Activated naive CD4-positive, alpha-beta T cell treated with anti-CD3 and anti-CD28 coated beads, Interleukin-2, amount 50 U/mL, for 24 hours (primary cell): ENCODE data around the gene SPATA32.

ENCODE experiments used
- H3K27ac Mint-ChIP-seq: one replicate; pipeline ENCODE4 v1.8.0; 2021; ENCODE audit warnings: mild to moderate bottlenecking, mixed read lengths
- H3K27me3 Mint-ChIP-seq: one replicate; pipeline ENCODE4 v1.8.0; 2021; ENCODE audit warnings: mixed read lengths
- H3K36me3 Mint-ChIP-seq: one replicate; pipeline ENCODE4 v1.8.0; 2021; ENCODE audit warnings: mixed read lengths
- H3K4me1 Mint-ChIP-seq: one replicate; pipeline ENCODE4 v1.8.0; 2021; ENCODE audit warnings: mixed read lengths
- H3K4me3 Mint-ChIP-seq: one replicate; pipeline ENCODE4 v1.8.0; 2021; ENCODE audit warnings: mild to moderate bottlenecking, mixed read lengths
- H3K9me3 Mint-ChIP-seq: one replicate; pipeline ENCODE4 v1.8.0; 2021; ENCODE audit warnings: mixed read lengths

SPATA32 gene

DNA sequence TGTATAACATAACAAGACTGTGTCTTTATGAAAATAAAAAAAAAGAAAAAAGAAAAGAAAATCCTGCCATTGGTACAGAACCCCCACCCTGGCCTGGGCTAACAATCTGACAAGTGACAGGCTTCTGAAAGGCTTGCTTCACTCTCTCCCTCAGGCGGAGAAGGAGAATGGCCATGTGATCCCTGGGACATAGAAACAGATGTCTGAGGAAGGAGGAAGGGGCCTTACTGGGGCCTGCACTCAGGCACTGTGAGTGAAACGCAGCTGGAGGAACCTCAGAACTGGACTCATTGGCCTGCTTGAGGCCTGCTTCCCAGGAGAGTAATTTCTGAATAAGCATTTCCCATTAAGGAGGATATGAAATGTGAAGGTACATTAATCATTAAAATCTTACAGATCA lies 37.5 kb upstream of the SPATA32 start:
- Mint-ChIP-seq H3K27me3 (no peaks in the 10 kb centered on the region), H3K36me3 (peaks cover 3% of the 10 kb centered on the region), H3K4me3 (no peak overlapping the region), H3K27ac (peak overlapping the region; percentile 62), H3K4me1 (peaks cover 82% of the 10 kb centered on the region), H3K9me3 (no peaks in the 10 kb centered on the region)

DNA sequence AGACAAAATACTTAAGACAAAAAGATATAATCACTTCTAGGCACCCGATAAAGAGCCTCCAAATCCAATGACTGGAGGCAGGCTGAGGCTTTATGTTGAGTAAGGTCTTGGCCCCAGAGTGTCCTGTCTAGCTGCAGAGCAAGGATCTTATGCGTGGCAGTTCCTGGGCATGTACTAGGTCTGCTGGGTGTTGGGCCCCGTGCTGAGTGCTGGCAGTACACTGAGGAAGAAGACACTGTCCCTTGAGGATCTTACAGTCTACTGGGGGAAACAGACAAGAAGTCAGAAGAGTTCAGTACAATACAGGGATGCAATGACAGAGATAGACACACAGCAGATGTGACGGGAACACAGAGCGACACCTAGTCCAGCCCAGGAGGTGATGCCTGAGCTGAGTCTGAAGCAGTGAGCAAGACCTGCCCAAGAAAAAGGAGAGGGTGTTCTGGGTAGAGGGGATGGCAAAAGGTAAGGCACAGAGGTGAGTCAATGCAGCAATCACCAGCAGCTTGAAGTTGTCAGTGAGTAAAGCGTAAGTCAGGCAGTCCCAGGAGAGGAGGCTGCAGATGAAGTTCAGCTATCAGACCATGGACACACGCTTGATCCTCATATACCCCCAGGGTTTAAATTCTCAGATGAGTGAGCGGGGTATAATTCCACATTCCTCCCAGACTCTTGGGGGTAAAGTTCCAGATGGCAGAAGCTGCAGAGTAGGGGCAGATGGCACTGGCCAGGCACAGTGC lies 36.8 kb upstream of the SPATA32 start:
- H3K36me3 Mint-ChIP-seq = peaks cover 3% of the 10 kb centered on the region
- peak overlapping the region; percentile 69 for H3K27ac Mint-ChIP-seq
- no peaks in the 10 kb centered on the region for H3K27me3 Mint-ChIP-seq
- H3K4me3 Mint-ChIP-seq = peak overlapping the region; percentile 12
- H3K9me3 Mint-ChIP-seq = no peaks in the 10 kb centered on the region
- H3K4me1 Mint-ChIP-seq = peaks cover 86% of the 10 kb centered on the region

DNA sequence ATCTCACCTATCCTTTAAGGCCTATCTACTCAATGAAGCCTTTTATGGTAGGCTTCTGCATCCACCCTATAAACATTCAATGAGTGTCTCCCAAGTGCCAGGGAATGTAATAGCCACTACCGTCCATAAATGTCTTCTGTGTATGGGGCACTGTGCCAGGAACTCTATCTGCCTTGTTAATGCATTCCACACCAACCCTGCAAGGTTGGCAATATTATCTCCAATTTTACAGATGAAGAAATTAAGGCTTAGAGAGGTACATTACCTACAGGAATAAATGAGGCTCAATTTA lies 34.9 kb upstream of the SPATA32 start:
- Mint-ChIP-seq H3K4me1 (peaks cover 86% of the 10 kb centered on the region), H3K36me3 (peaks cover 1% of the 10 kb centered on the region), H3K27ac (peak overlapping the region; percentile 80), H3K4me3 (no peak overlapping the region), H3K27me3 (no peaks in the 10 kb centered on the region), H3K9me3 (no peaks in the 10 kb centered on the region)

DNA sequence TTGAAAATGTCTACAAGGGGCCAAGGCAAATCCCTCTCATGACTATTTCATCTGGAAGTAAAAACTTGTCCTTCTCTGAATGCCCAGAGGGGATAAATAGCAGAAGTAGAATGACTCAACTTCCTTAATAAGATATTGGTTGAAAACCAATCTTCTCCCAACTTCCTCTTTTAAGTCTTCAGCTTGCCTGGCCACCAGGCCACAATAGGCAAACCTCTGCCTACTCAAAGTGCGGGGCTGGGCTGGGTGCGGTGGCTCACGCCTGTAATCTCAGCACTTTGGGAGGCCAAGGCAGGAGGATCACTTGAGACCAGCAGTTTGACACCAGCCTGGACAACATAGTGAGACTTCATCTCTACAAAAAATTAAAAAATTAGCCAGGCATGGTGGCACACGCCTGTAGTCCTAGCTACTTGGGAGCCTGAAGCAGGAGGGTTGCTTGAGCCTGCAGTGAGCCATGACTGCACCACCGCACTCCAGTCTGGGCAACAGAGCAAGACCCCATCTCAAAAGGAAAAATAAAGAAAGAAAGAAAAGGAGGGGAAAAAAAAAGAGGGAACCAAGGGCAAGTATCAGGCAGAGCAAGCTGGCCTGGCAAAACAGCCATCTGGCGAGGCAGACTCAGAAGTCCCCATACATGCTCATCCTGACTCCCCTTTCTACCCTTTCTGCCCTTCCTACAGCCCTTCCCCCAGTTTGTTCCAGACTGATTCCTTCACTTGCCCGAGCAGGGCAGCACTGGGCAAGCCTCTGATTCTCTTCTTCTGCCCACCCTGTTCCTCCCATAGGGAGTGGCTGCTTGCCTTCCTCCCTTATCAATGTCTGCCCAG lies 34.3 kb upstream of the SPATA32 start:
- Mint-ChIP-seq H3K4me3 (no peak overlapping the region), H3K9me3 (no peaks in the 10 kb centered on the region), H3K27me3 (no peaks in the 10 kb centered on the region), H3K27ac (peak overlapping the region; percentile 80), H3K36me3 (peaks cover 1% of the 10 kb centered on the region), H3K4me1 (peaks cover 81% of the 10 kb centered on the region)

DNA sequence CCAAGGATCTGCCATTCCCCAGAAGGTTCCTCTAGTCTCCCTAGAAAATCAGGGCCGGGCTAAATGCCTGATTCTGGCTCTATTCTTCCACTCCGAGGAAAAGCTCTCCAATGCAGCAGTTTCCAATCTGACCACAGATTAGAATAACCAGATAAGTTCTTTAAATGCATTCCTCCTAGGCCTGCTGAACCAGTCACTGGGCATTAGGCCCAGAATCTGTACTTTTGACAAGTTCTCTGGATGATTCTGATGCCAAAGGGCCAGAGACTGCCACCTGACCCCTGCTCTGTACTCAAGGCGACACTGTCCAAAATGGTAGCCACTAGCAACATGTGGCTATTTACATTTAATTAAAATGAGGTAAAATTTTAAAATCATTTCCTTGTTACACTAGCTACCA lies 32.6 kb upstream of the SPATA32 start:
- Mint-ChIP-seq H3K27ac (peak overlapping the region; percentile 77), H3K27me3 (no peaks in the 10 kb centered on the region), H3K36me3 (peaks cover 3% of the 10 kb centered on the region), H3K4me1 (peaks cover 68% of the 10 kb centered on the region), H3K4me3 (no peak overlapping the region), H3K9me3 (no peaks in the 10 kb centered on the region)

DNA sequence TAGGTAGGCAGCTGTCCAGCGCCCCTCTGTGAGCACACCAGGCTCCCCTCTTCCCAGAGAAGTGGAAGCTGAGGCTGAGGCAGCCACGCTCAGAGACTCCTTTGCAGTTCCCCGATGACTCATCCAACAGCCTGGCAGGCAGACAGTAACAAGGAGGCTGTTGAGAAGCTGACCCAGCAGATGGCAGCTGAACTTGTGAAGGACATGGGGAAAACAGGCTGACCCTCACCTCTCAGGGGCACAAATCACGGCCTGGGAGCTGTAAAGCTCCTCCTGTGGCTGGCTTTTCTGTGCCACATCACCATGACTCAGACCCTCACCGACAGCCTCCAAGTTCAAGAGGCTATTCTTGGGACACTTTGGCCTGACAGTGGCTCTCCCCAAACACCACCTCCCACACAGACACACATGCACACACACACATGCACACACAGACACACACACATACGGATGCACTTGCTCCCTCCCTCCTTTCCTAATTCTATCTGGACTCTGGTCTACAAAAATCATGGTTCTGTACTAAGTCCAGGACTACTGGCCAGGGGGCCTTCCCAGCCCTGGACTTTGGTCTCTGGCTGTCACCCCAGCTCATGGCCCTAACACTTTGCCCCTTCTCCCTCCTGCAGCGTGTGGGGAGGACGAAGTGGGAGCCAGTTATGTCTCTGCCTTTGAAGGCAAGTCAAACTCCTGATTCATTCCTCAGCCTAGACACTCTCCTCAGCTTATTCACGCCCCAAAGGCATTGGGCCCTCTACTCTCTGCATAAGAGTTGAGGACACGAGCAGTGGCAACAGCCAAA lies 31.7 kb upstream of the SPATA32 start:
- H3K27me3 Mint-ChIP-seq = no peaks in the 10 kb centered on the region
- H3K4me1 Mint-ChIP-seq = peaks cover 59% of the 10 kb centered on the region
- no peaks in the 10 kb centered on the region for H3K9me3 Mint-ChIP-seq
- no peak overlapping the region for H3K4me3 Mint-ChIP-seq
- H3K27ac Mint-ChIP-seq = peak overlapping the region; percentile 77
- H3K36me3 Mint-ChIP-seq = peaks cover 6% of the 10 kb centered on the region

DNA sequence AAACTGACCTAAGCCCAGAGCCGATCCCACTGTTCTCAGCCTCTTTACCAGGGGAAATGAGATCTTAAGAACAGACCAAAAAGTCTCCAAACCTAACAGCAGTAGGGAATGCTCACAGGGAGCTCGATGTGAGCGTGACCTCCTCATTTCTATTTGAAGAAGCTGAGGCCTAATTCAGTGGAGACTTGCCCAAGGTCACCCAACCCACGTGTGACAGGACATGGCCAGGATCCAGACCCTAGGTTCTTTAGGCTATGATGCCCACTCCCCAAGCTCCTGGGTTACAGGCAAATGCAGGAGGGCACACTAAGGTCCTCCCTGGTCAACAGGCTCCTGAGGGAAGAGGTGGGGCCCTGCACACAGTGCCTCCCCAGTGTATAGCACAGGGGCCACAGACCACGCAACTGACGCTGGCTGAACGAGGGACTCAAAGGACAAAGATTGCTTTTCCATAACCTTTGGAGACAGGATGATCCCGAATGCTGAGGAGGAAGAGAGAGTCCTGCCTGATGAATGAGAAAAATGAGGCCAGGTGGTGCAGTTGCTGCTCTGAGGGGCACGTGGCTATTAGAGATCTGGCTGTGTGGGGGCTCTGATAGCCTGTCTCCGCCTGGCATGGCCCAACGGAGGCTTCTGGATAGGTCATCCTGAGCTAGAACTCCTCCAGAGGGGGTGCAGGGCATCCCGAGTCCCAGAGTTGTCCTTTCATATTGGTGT lies 31.0 kb upstream of the SPATA32 start:
- Mint-ChIP-seq H3K9me3 (no peaks in the 10 kb centered on the region), H3K27ac (peak overlapping the region; percentile 55), H3K4me3 (no peak overlapping the region), H3K27me3 (no peaks in the 10 kb centered on the region), H3K36me3 (peaks cover 5% of the 10 kb centered on the region), H3K4me1 (peaks cover 51% of the 10 kb centered on the region)

DNA sequence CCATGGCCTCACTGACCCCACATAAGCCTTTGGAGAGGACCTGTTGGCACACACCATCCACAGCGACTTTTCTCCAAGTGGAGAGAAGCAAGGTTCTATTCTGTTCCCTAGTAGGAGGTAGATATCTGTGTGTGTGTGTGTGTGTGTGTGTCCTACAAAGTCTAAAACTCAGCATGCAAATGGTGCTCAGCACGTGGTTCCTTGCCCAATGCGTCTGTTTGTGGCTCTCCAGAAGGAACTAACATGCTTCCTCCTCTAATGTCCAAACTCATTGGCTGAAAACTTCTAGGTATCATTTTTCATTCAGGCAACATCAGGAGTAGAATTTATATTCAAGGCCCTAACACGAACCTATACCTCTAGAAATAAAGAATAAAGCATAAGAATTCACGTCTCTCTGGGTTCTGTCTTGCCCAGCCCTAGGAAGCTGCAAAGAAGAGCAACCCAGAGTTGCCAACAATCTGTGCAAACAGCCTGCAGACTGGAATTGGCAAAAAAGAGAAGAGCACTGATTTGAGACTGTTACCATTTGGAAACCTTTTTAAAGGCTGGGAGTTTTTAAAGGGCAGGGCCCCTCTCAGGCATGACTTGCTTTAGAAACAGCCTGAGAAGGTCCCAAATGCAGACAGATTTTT lies 29.4 kb upstream of the SPATA32 start:
- Mint-ChIP-seq H3K4me3 (no peak overlapping the region), H3K9me3 (no peaks in the 10 kb centered on the region), H3K36me3 (peaks cover 5% of the 10 kb centered on the region), H3K27me3 (no peaks in the 10 kb centered on the region), H3K4me1 (peaks cover 36% of the 10 kb centered on the region), H3K27ac (peak overlapping the region; percentile 89)

DNA sequence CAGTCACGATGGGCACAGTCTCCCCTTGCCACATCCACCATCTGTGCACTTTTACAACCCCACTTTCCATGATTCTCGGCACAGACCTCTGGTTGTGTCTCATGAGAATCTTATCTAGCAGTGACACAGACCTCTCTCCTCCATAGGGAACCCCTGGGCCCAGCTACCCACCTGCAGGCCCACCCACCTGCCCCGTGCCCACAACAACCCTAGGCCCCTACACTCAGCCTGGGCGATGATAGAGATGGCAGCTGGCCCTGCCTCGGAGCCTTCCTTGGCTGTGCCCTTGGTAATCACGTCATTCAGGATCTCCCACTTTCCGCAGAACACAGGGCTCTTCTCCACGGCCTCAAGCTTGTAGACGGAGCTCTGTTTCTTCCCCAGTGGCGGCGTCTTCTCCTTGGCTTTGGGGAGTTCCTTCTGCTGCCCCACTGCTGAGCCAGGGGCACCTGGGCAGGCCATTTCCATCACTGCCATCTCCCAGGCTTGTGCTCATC lies 28.4 kb upstream of the SPATA32 start:
- H3K4me3 Mint-ChIP-seq = no peak overlapping the region
- peaks cover 26% of the 10 kb centered on the region for H3K4me1 Mint-ChIP-seq
- peak overlapping the region; percentile 80 for H3K27ac Mint-ChIP-seq
- H3K27me3 Mint-ChIP-seq = no peaks in the 10 kb centered on the region
- peaks cover 7% of the 10 kb centered on the region for H3K36me3 Mint-ChIP-seq
- H3K9me3 Mint-ChIP-seq = no peaks in the 10 kb centered on the region

DNA sequence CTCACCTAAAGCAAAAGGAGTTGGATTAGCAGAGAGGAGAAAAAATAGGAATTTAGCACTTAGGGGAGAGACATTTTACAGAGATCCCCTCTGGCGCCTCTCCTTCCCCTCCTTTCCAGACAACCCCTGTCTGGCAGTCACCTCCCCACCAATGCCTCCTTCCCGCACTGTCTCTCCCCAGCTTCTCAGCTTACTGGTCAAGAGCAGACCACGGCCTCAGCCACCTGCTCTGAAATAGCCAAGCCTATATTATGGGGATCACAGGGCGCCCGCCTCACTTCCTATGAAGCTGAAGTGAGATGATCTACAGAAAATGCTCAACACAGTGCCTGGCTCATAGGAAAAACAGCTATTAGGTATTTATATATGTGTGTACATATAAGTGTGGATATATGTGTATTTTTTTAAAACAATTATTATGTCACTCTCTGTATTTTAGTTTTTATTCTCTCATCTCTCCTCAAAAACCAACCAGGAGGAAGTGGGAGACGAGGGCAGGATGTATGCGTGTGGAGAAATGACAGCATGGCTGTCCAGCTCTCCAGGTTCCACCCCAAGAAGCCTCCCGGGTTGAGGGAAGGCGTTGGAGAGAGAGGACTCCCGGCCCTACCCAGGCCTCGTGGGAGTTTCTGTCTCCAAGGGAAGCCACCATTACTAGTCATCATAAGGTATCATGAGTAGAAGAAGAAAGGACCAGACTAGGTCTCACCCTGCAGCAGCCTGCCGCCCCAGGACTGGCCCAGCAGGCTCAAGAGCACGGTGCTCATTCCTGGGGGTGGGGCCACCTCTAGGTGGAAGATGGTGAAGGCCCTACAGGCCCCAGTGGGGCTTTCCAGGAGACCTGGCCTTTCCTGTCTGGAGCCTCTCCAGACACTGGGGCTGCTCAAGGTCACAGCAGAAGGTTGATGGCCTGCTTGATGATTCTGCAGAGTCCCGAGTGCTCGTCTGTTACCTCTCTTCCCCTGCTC lies 27.7 kb upstream of the SPATA32 start:
- no peak overlapping the region for H3K4me3 Mint-ChIP-seq
- no peaks in the 10 kb centered on the region for H3K27me3 Mint-ChIP-seq
- H3K27ac Mint-ChIP-seq = peak overlapping the region; percentile 83
- H3K9me3 Mint-ChIP-seq = no peaks in the 10 kb centered on the region
- peaks cover 23% of the 10 kb centered on the region for H3K4me1 Mint-ChIP-seq
- H3K36me3 Mint-ChIP-seq = peaks cover 7% of the 10 kb centered on the region

DNA sequence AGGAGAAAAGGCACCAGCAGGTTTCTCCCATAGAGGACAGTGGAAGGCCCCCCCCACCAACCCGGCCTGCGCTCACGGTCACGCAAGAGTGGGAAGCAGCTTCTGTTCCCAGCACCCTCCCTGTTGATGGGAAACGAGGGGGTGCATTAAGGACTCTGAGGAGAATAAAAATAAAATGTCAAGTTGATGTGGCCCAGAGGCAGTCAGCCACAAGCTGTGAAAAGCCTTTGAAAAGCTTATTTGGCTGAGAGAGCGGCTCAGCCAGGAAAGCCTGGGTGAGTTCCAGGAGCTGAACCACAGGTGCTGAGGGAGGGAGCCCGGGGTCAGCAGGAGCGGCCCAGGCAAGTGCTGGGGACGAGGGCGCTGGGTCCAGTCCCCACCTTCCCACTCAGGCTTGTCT lies 26.9 kb upstream of the SPATA32 start:
- Mint-ChIP-seq H3K36me3 (peaks cover 10% of the 10 kb centered on the region), H3K27me3 (no peaks in the 10 kb centered on the region), H3K4me1 (peaks cover 16% of the 10 kb centered on the region), H3K27ac (no peak overlapping the region), H3K4me3 (no peak overlapping the region), H3K9me3 (no peaks in the 10 kb centered on the region)

DNA sequence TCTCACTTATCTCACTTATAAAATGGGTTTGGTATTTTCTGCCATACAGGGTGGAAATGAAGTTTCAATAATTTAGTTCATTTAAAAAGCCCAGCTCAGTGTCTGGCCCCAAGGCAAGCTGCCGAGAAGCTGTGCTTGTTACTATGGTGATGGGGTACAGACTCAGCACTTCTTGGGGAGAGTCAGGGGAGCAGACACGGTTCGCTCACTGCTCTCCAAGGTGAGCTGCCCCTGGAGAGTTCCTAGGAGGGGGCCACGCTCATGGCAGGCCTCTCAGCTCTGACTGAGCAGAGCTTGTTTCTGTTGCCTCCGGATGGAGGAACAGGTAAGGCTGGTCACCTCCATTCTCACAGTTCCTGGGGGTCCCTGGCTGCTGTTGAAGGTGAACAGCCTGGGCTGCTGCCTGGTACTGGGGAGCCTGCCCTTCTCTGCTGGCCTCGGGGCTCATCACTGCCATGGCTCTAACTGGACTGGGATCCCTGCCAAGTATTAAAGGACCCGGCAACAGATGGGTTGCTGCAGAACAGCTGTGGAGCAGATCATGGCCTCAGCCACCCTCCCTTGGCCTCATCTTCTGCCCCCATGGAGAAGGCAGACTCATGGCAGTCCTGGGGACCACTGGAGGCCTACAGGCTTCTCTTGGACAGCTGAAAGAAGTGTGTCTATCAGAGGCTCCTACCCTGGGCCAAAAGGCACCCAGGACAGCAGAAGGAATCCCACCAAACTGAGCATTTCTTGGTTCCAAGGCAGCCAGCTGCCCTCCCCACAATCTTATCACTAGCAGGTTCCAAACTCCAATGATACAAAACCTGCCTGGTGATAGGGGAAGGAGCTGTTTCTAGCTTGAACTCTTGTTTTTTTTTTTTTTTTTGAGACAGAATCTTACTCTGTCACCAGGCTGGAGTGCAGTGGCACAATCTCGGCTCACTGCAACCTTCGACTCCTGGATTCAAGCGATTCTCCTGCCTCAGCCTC lies 25.9 kb upstream of the SPATA32 start:
- Mint-ChIP-seq H3K4me1 (peaks cover 6% of the 10 kb centered on the region), H3K4me3 (no peak overlapping the region), H3K36me3 (peaks cover 10% of the 10 kb centered on the region), H3K27ac (no peak overlapping the region), H3K9me3 (no peaks in the 10 kb centered on the region), H3K27me3 (no peaks in the 10 kb centered on the region)

DNA sequence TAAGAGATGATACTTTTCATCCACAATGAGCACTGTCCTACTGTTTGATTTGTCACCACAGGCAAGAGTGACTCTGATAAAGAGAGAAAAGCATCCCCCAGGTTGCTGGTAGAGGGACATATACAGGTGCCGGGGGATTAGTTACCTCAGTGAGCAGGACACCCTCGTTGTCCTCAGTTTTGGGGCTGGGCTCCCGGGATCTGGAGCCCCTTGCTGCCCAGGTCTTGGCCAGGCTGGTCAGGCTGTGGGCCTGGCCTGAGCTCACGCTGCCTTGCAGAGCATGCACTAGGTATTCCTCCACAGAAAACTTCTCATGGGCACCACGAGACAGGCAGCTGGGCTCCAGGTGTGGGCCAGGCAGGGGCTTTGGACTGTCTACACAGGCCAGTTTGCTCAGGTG lies 24.4 kb upstream of the SPATA32 start:
- Mint-ChIP-seq H3K27me3 (no peaks in the 10 kb centered on the region), H3K36me3 (peaks cover 10% of the 10 kb centered on the region), H3K4me3 (no peak overlapping the region), H3K4me1 (no peaks in the 10 kb centered on the region), H3K27ac (peak overlapping the region; percentile 72), H3K9me3 (no peaks in the 10 kb centered on the region)
